Left ventricle myocardium inferior (tissue), 1 donor: Measurements from ENCODE around the gene MAGI2. TPM values are rescaled to one million over a fixed set of nuclear protein-coding genes. Genes with fewer than 3 reads are reported as not detected.

Experiments used
- DNase-seq: peaks from one replicate; pipeline ENCODE4 v3.0.0-alpha.2; 2020
- H3K27ac ChIP-seq: fragments of 200-600 bp; replicated peaks from 2 replicates; pipeline ENCODE4 v1.8.0; 2021
- H3K27me3 ChIP-seq: fragments of 200-600 bp; 2 replicates; pipeline ENCODE4 v1.8.0; 2021; ENCODE audit warnings: low read depth
- H3K36me3 ChIP-seq: fragments of 200-600 bp; 2 replicates; pipeline ENCODE4 v1.8.0; 2021
- H3K4me1 ChIP-seq: fragments of 200-600 bp; 2 replicates; pipeline ENCODE4 v1.8.0; 2021
- H3K4me3 ChIP-seq: fragments of 200-600 bp; 2 replicates; pipeline ENCODE4 v1.8.0; 2021; ENCODE audit warnings: mild to moderate bottlenecking, moderate library complexity
- H3K9me3 ChIP-seq: fragments of 200-600 bp; replicated peaks from 2 replicates; pipeline ENCODE4 v1.8.0; 2021
- intact Hi-C: fragments of 100-400 bp; cut with micrococcal nuclease; formaldehyde crosslinking; loops from one replicate; pipeline ENCODE4 v1.11.0; 2022
- total RNA-seq: library from RNA; stranded (reverse); fragmentation: NEBNext Ultra II Directional; extraction: Animal tissue kit (Norgen Biotek cat#: 25700); gene quantifications from one replicate; pipeline ENCODE4 v1.2.1, GENCODE V29; 2021
- TF ChIP-seq, protein P1 (sequence below): fragments of 200-600 bp; IDR thresholded peaks from 2 replicates; pipeline ENCODE4 v1.8.0; 2021; ENCODE audit warnings: antibody characterized with exemption, mild to moderate bottlenecking, borderline replicate concordance
- donor health status: DM: no; HTN: yes; CAD: no; lungs with severe emphysema.

Gene MAGI2
- total RNA-seq, 1 donor from 2014 or later: 4.5 TPM

DNA sequence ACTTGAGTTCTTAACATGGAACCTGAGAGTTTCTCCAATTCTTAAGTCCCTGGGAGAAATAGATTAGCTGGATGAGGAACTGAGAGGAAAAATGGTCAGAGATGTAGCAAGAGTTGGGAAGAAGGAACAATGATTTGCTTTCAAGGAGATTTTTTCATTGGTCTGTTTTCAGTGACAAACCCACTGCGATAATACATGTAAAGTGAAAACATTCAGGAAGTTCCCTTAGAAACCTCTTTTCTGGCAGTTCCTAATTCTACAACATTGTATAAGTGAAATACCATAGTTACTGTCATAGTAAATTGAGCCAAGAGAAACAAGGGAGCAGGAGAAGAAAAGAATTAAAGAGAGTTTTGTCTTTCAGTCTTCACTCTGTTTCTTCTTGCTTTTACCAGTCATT, 12.1 kb upstream of the MAGI2 start:
- intact Hi-C loops: no loop called here
- no peaks in the 10 kb centered on the region for H3K9me3 ChIP-seq
- peaks cover 9% of the 10 kb centered on the region for H3K4me1 ChIP-seq
- TF ChIP-seq, protein P1, sequence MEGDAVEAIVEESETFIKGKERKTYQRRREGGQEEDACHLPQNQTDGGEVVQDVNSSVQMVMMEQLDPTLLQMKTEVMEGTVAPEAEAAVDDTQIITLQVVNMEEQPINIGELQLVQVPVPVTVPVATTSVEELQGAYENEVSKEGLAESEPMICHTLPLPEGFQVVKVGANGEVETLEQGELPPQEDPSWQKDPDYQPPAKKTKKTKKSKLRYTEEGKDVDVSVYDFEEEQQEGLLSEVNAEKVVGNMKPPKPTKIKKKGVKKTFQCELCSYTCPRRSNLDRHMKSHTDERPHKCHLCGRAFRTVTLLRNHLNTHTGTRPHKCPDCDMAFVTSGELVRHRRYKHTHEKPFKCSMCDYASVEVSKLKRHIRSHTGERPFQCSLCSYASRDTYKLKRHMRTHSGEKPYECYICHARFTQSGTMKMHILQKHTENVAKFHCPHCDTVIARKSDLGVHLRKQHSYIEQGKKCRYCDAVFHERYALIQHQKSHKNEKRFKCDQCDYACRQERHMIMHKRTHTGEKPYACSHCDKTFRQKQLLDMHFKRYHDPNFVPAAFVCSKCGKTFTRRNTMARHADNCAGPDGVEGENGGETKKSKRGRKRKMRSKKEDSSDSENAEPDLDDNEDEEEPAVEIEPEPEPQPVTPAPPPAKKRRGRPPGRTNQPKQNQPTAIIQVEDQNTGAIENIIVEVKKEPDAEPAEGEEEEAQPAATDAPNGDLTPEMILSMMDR: no peak
- no peak overlapping the region for H3K4me3 ChIP-seq
- no peak for DNase-seq
- H3K27me3 ChIP-seq: no peaks in the 10 kb centered on the region
- no peak overlapping the region for H3K27ac ChIP-seq
- H3K36me3 ChIP-seq: peaks cover 3% of the 10 kb centered on the region

DNA sequence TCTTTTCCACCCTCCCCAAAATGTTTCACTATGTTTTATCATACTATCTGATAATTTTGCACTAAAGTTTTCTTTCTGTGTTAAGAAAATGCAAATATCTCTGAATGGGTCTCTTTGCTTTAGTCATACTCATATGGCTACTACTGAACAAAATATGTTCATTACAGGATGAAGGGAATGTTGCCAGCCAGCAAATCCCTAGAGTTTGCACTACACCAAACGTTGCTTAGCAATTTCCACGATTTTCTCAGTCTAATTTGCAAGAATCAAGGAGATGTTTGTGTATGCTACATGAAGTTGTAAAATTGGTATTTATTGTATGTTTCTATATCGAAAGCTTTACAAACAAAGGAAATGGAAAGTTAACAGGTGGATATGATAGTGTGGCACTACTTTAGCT, 10.6 kb upstream of the MAGI2 start:
- H3K4me1 ChIP-seq: peaks cover 9% of the 10 kb centered on the region
- no peaks in the 10 kb centered on the region for H3K9me3 ChIP-seq
- H3K27ac ChIP-seq: no peak overlapping the region
- H3K36me3 ChIP-seq: peaks cover 10% of the 10 kb centered on the region
- no peak for DNase-seq
- intact Hi-C loops: no loop called here
- TF ChIP-seq, protein P1: no peak
- no peaks in the 10 kb centered on the region for H3K27me3 ChIP-seq
- no peak overlapping the region for H3K4me3 ChIP-seq

DNA sequence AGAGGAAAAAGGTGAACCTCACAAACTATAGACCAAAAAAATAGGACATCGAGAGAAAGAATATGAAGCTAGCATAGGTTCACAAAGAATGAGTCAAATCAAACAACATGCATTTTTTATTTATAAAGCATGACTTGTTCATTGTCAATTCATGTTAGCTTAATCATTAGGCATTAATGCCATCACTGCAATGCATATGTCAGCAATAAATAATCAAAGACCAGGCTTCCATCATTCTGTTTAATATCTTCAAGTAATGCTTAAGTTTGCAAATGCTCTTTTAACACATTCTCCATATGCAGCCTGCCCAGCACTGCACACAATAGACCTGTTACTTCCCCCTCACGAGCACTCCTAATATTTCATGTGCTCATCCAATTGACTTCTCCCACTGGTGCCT, 8.9 kb upstream of the MAGI2 start:
- no peaks in the 10 kb centered on the region for H3K9me3 ChIP-seq
- no peak for DNase-seq
- no peak overlapping the region for H3K27ac ChIP-seq
- H3K4me3 ChIP-seq: no peak overlapping the region
- TF ChIP-seq, protein P1: no peak
- H3K27me3 ChIP-seq: no peaks in the 10 kb centered on the region
- H3K36me3 ChIP-seq: peaks cover 10% of the 10 kb centered on the region
- intact Hi-C loops: no loop called here
- H3K4me1 ChIP-seq: peaks cover 10% of the 10 kb centered on the region

DNA sequence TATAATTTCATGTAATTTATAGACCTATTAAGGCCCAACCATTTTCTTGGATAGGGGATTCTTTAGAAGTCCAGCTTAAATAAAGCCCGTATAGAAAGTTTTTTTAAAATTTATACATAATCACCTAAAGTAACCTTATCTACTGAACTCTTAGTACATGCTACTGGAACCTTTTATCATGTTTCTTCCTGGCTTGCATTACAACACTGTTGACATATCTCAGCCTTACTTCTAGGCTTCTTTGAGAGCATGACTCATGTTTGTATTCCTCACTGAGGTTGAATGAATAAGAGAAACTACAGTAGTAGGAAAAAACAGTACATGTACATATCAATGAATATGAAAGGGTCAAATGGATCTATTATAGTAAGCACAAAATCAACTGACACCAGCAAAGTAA, 8.2 kb upstream of the MAGI2 start:
- H3K4me3 ChIP-seq: no peak overlapping the region
- H3K9me3 ChIP-seq: no peaks in the 10 kb centered on the region
- DNase-seq: no peak
- H3K36me3 ChIP-seq: peaks cover 10% of the 10 kb centered on the region
- TF ChIP-seq, protein P1: no peak
- no peaks in the 10 kb centered on the region for H3K27me3 ChIP-seq
- intact Hi-C loops: no loop called here
- H3K27ac ChIP-seq: no peak overlapping the region
- H3K4me1 ChIP-seq: peaks cover 17% of the 10 kb centered on the region

DNA sequence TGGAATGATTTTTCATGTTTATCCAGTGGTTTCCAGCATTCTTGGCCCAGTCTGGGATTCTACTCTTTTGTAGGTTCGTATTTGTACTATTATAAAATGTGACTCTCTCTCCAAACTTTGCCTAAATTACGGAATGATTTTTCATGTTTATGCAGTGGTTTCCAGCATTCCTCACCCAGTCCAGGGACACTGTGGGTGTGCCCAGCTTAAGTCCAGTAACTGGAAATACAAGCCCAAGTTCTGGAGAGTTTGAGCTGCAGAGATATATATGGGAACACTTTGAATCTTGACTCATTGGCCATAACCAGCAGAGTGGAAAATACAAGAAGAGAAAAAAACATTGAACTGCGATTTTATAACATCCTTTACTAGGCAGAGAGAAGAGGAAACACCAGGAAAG, 5.9 kb upstream of the MAGI2 start:
- intact Hi-C loops: no loop called here
- Histone ChIP-seq H3K4me3 (no peak overlapping the region), H3K9me3 (no peaks in the 10 kb centered on the region), H3K27ac (no peak overlapping the region), H3K27me3 (no peaks in the 10 kb centered on the region), H3K4me1 (peaks cover 40% of the 10 kb centered on the region), H3K36me3 (peaks cover 10% of the 10 kb centered on the region)
- TF ChIP-seq, protein P1: no peak
- no peak for DNase-seq

DNA sequence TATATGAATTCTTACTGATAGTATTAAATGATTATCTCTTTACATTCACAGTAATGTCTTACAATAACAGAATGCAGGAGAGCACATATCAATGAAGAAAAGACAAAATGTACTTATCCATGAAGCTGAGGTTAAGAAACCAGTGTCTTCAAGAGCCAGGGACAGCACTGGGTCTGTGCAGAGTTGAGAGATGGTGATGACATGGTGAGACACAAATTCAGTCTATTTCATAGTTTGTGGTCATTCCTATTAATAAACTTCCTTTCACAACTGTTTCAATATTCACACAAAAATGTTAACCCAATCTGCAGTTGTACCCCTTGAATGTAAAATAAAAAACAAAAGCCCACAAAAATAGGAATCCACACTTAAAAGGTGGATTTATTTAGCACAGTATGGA, 5.3 kb upstream of the MAGI2 start:
- intact Hi-C loops: no loop called here
- H3K27me3 ChIP-seq: no peaks in the 10 kb centered on the region
- TF ChIP-seq, protein P1: no peak
- no peak for DNase-seq
- peaks cover 46% of the 10 kb centered on the region for H3K4me1 ChIP-seq
- no peak overlapping the region for H3K4me3 ChIP-seq
- H3K36me3 ChIP-seq: peaks cover 10% of the 10 kb centered on the region
- H3K9me3 ChIP-seq: no peaks in the 10 kb centered on the region
- H3K27ac ChIP-seq: no peak overlapping the region
